HEK293 (cell line): Measurements from ENCODE around the gene RFXAP.

Experiments used
- CTCF ChIA-PET: fragments of 350-600 bp; formaldehyde crosslinking; extraction: SDS; loops from one replicate; lab custom pipeline; 2021; ENCODE audit warnings: antibody characterized with exemption; lab: Yijun Ruan, JAX
- POLR2A ChIA-PET: fragments of 300-600 bp; formaldehyde crosslinking; extraction: SDS; loops from one replicate; lab custom pipeline; 2020; ENCODE audit warnings: antibody characterized with exemption, inconsistent platforms; lab: Yijun Ruan, JAX
- H3K27ac ChIP-seq: fragments of 200-500 bp; sonication (Bioruptor generic); 2 replicates; pipeline ENCODE4 v1.5.1; 2014; ENCODE audit warnings: low read depth, low read length, control low read depth, inconsistent platforms; ENCODE audit errors: extremely low read depth
- H3K36me3 ChIP-seq, 2 experiments: fragments of 200-500 bp in 1 of 2; sonication (Bioruptor generic) in 1 of 2; 1 replicate in 1 of 2; 2 replicates in 1 of 2; pipeline ENCODE4 v1.5.1; 2014 to 2017; ENCODE audit warnings: inconsistent platforms in 2 of 2, low read length in 2 of 2; ENCODE audit not compliant: control insufficient read depth in 2 of 2, insufficient read depth in 1 of 2
- H3K4me1 ChIP-seq: fragments of 200-500 bp; sonication (Bioruptor generic); 2 replicates; pipeline ENCODE4 v1.5.1; 2014; ENCODE audit warnings: mild to moderate bottlenecking, low read length, inconsistent platforms; ENCODE audit not compliant: control insufficient read depth, insufficient read depth
- H3K4me3 ChIP-seq: 2 replicates; pipeline ENCODE4 v1.5.1; 2011; ENCODE audit warnings: low read depth, mild to moderate bottlenecking, control low read depth, low read length, moderate library complexity
- H3K9me3 ChIP-seq: fragments of 200-500 bp; sonication (Bioruptor generic); 2 replicates; pipeline ENCODE4 v1.5.1; 2014; ENCODE audit warnings: low read depth, low read length, inconsistent platforms; ENCODE audit not compliant: control insufficient read depth, insufficient read depth
- GFI1B ChIP-seq: fragments of 450-650 bp; formaldehyde crosslinking; IDR thresholded peaks from 2 replicates; pipeline ENCODE4 v1.5.1; 2016; ENCODE audit warnings: missing biosample characterization, missing genetic modification characterization
- GLIS1 ChIP-seq: fragments of 450-650 bp; formaldehyde crosslinking; IDR thresholded peaks from 2 replicates; pipeline ENCODE4 v1.5.1; 2016; ENCODE audit warnings: missing biosample characterization, missing genetic modification characterization
- GLIS2 ChIP-seq: fragments of 450-650 bp; formaldehyde crosslinking; IDR thresholded peaks from 2 replicates; pipeline ENCODE4 v1.5.1; 2016; ENCODE audit warnings: missing biosample characterization, missing genetic modification characterization
- ZBTB17 ChIP-seq: fragments of 450-650 bp; formaldehyde crosslinking; IDR thresholded peaks from 2 replicates; pipeline ENCODE4 v1.5.1; 2016; ENCODE audit warnings: missing biosample characterization, missing genetic modification characterization
- ZIC2 ChIP-seq: fragments of 450-650 bp; formaldehyde crosslinking; IDR thresholded peaks from 2 replicates; pipeline ENCODE4 v1.5.1; 2016; ENCODE audit warnings: missing biosample characterization, missing genetic modification characterization
- ZNF24 ChIP-seq: fragments of 450-650 bp; formaldehyde crosslinking; IDR thresholded peaks from 2 replicates; pipeline ENCODE4 v1.5.1; 2016; ENCODE audit warnings: missing biosample characterization, missing genetic modification characterization
- ZNF26 ChIP-seq: fragments of 450-650 bp; formaldehyde crosslinking; IDR thresholded peaks from 2 replicates; pipeline ENCODE4 v1.5.1; 2016; ENCODE audit warnings: missing biosample characterization, missing genetic modification characterization
- ZNF274 ChIP-seq, 2 experiments: fragments of 200-500 bp in 1 of 2; fragments of 450-650 bp in 1 of 2; sonication (Bioruptor generic) in 1 of 2; formaldehyde crosslinking in 1 of 2; IDR thresholded peaks; 2 replicates each; pipeline versions ENCODE4 v1.5.1 to v1.6.1; 2014 to 2016; ENCODE audit warnings: borderline replicate concordance in 1 of 2, inconsistent platforms in 1 of 2, low read length in 1 of 2, missing biosample characterization in 1 of 2, missing genetic modification characterization in 1 of 2
- ZNF366 ChIP-seq: fragments of 450-650 bp; formaldehyde crosslinking; conservative IDR thresholded peaks from 2 replicates; pipeline ENCODE4 v1.5.1; 2016; ENCODE audit warnings: missing biosample characterization, missing genetic modification characterization
- ZNF623 ChIP-seq: fragments of 450-650 bp; formaldehyde crosslinking; IDR thresholded peaks from 2 replicates; pipeline ENCODE4 v1.5.1; 2016; ENCODE audit warnings: missing biosample characterization, missing genetic modification characterization
- ZNF777 ChIP-seq: fragments of 450-650 bp; formaldehyde crosslinking; IDR thresholded peaks from 2 replicates; pipeline ENCODE4 v1.5.1; 2017; ENCODE audit warnings: missing biosample characterization, missing genetic modification characterization, borderline replicate concordance
- ZNF830 ChIP-seq: fragments of 450-650 bp; IDR thresholded peaks from 2 replicates; pipeline ENCODE4 v1.5.0; 2018; ENCODE audit warnings: missing biosample characterization, missing genetic modification characterization, low read depth, mild to moderate bottlenecking, moderate library complexity
- ZSCAN16 ChIP-seq: fragments of 450-650 bp; formaldehyde crosslinking; IDR thresholded peaks from 2 replicates; pipeline ENCODE4 v1.5.1; 2016; ENCODE audit warnings: missing biosample characterization, missing genetic modification characterization
- ZSCAN18 ChIP-seq: fragments of 450-650 bp; formaldehyde crosslinking; IDR thresholded peaks from 2 replicates; pipeline ENCODE4 v1.5.1; 2016; ENCODE audit warnings: missing biosample characterization, missing genetic modification characterization
- TF ChIP-seq, protein P1 (sequence below): fragments of 450-650 bp; formaldehyde crosslinking; IDR thresholded peaks from 2 replicates; pipeline ENCODE4 v1.5.1; 2016; ENCODE audit warnings: missing biosample characterization, missing genetic modification characterization
- TF ChIP-seq, protein P2 (sequence below): fragments of 450-650 bp; formaldehyde crosslinking; IDR thresholded peaks from 2 replicates; pipeline ENCODE4 v1.5.1; 2017; ENCODE audit warnings: missing biosample characterization, mild to moderate bottlenecking, missing genetic modification characterization, moderate library complexity
- TF ChIP-seq, protein P3 (sequence below): fragments of 450-650 bp; formaldehyde crosslinking; IDR thresholded peaks from 2 replicates; pipeline ENCODE4 v1.5.1; 2016; ENCODE audit warnings: missing biosample characterization, missing genetic modification characterization

The RFXAP gene

GRCh38 chr13:36831291-36831690, 12.3 kb downstream of the RFXAP start:
- no peak for TF ChIP-seq ZSCAN16 (tag by site-specific recombination)
- TF ChIP-seq, protein P1, sequence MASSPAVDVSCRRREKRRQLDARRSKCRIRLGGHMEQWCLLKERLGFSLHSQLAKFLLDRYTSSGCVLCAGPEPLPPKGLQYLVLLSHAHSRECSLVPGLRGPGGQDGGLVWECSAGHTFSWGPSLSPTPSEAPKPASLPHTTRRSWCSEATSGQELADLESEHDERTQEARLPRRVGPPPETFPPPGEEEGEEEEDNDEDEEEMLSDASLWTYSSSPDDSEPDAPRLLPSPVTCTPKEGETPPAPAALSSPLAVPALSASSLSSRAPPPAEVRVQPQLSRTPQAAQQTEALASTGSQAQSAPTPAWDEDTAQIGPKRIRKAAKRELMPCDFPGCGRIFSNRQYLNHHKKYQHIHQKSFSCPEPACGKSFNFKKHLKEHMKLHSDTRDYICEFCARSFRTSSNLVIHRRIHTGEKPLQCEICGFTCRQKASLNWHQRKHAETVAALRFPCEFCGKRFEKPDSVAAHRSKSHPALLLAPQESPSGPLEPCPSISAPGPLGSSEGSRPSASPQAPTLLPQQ (tag by site-specific recombination): no peak
- no peak for TF ChIP-seq ZNF26 (tag by site-specific recombination)
- no peak for TF ChIP-seq ZNF623 (tag by site-specific recombination)
- TF ChIP-seq, all 188 proteins: peak for 0
- CTCF ChIA-PET: no interaction called here
- POLR2A ChIA-PET: no interaction called here
- Histone ChIP-seq H3K4me3 (no peak overlapping the region), H3K9me3 (no peaks in the 10 kb centered on the region), H3K27ac (no peak overlapping the region), H3K4me1 (no peaks in the 10 kb centered on the region), H3K36me3 (peaks cover 12 to 33% of the 10 kb centered on the region in 2 experiments)

DNA sequence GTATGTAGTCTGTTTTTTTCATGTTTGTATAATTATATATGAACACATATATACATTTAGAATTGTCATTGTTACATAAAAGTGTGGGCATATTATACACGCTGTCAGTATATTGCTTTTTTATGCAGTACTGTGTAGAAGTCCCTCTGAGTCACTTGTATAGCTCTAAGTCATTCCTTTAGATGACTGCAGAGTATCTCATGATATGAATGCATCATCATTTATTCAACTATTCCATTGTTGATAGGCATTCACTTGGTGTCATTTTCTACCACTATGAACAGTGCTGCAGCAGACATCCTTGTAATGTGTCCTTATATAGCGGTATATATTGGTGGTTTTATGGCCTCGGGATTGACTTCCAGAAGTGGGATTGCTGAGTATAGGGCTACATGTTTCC, 15.3 kb downstream of the RFXAP start:
- H3K4me1 ChIP-seq: no peaks in the 10 kb centered on the region
- TF ChIP-seq GFI1B: no peak
- TF ChIP-seq, all 188 proteins: peak for 0
- POLR2A ChIA-PET: no interaction called here
- Histone ChIP-seq H3K4me3 (no peak overlapping the region), H3K9me3 (no peaks in the 10 kb centered on the region), H3K27ac (no peak overlapping the region), H3K36me3 (peaks cover 0 to 17% of the 10 kb centered on the region in 2 experiments; a peak in 2 of 3 replicates)
- CTCF ChIA-PET: no interaction called here

- Histone ChIP-seq H3K36me3 (no peaks in the 10 kb centered on the region; a peak in 1 of 3 replicates), H3K4me3 (no peak overlapping the region), H3K9me3 (no peaks in the 10 kb centered on the region), H3K4me1 (no peaks in the 10 kb centered on the region), H3K27ac (no peak overlapping the region)
- ChIA-PET POLR2A (no interaction called here), CTCF (interaction anchor here (1.7 kb wide), 1 partner anchor 21 kb away, joined by 4 read pairs; no protein-coding TSS in a partner anchor)
- TF ChIP-seq, protein P2, sequence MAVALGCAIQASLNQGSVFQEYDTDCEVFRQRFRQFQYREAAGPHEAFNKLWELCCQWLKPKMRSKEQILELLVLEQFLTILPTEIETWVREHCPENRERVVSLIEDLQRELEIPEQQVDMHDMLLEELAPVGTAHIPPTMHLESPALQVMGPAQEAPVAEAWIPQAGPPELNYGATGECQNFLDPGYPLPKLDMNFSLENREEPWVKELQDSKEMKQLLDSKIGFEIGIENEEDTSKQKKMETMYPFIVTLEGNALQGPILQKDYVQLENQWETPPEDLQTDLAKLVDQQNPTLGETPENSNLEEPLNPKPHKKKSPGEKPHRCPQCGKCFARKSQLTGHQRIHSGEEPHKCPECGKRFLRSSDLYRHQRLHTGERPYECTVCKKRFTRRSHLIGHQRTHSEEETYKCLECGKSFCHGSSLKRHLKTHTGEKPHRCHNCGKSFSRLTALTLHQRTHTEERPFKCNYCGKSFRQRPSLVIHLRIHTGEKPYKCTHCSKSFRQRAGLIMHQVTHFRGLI (tag by site-specific recombination): no peak
- TF ChIP-seq ZNF274 (IDR thresholded peaks at IDR 0.05; ENCODE audit: low read length) (no peak), ZNF274 (tag by site-specific recombination; IDR thresholded peaks at IDR 0.05; ENCODE audit: borderline replicate concordance) (no peak), ZBTB17 (tag by site-specific recombination) (no peak), GLIS2 (tag by site-specific recombination) (no peak)
These were observed 18.5 kb downstream of the RFXAP start for GRCh38 chr13:36837354-36838092.

- POLR2A ChIA-PET: no interaction called here
- H3K4me1 ChIP-seq: no peaks in the 10 kb centered on the region
- no peaks in the 10 kb centered on the region for H3K9me3 ChIP-seq
- H3K27ac ChIP-seq: no peak overlapping the region
- H3K4me3 ChIP-seq: no peak overlapping the region
- peaks cover 0 to 7% of the 10 kb centered on the region in 2 experiments; a peak in 1 of 3 replicates for H3K36me3 ChIP-seq
- CTCF ChIA-PET: interaction anchor here (0.6 kb wide), 1 partner anchor 389 kb away, joined by 3 read pairs; no protein-coding TSS in a partner anchor
- TF ChIP-seq ZNF24 (tag by site-specific recombination) (no peak), ZNF830 (tag by site-specific recombination) (no peak), GLIS1 (tag by site-specific recombination) (no peak), ZNF366 (tag by site-specific recombination) (no peak), ZNF777 (tag by site-specific recombination) (no peak), ZIC2 (tag by site-specific recombination) (no peak), ZSCAN18 (tag by site-specific recombination) (no peak)
- TF ChIP-seq, protein P3, sequence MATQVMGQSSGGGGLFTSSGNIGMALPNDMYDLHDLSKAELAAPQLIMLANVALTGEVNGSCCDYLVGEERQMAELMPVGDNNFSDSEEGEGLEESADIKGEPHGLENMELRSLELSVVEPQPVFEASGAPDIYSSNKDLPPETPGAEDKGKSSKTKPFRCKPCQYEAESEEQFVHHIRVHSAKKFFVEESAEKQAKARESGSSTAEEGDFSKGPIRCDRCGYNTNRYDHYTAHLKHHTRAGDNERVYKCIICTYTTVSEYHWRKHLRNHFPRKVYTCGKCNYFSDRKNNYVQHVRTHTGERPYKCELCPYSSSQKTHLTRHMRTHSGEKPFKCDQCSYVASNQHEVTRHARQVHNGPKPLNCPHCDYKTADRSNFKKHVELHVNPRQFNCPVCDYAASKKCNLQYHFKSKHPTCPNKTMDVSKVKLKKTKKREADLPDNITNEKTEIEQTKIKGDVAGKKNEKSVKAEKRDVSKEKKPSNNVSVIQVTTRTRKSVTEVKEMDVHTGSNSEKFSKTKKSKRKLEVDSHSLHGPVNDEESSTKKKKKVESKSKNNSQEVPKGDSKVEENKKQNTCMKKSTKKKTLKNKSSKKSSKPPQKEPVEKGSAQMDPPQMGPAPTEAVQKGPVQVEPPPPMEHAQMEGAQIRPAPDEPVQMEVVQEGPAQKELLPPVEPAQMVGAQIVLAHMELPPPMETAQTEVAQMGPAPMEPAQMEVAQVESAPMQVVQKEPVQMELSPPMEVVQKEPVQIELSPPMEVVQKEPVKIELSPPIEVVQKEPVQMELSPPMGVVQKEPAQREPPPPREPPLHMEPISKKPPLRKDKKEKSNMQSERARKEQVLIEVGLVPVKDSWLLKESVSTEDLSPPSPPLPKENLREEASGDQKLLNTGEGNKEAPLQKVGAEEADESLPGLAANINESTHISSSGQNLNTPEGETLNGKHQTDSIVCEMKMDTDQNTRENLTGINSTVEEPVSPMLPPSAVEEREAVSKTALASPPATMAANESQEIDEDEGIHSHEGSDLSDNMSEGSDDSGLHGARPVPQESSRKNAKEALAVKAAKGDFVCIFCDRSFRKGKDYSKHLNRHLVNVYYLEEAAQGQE: no peak
These were observed 20.3 kb downstream of the RFXAP start for GRCh38 chr13:36839281-36839680.
